GM23248 (cell line): Measurements from ENCODE around the gene LOXHD1. TPM values are rescaled to one million over a fixed set of nuclear protein-coding genes. Genes with fewer than 3 reads are reported as not detected.

Experiments
- DNase-seq: peaks from one replicate; pipeline ENCODE4 v3.0.0-alpha.2; 2015
- H2AFZ ChIP-seq: fragments of 200-600 bp; sonication (generic); 2 replicates; pipeline ENCODE4 v1.6.1; 2016; ENCODE audit warnings: antibody characterized with exemption
- H3F3A ChIP-seq: fragments of 200-600 bp; sonication (generic); 2 replicates; pipeline ENCODE4 v1.6.1; 2016; ENCODE audit warnings: mild to moderate bottlenecking, antibody characterized with exemption, mixed run types; ENCODE audit not compliant: insufficient read depth
- H3K27ac ChIP-seq: fragments of 200-600 bp; sonication (generic); 2 replicates; pipeline ENCODE4 v1.5.1; 2016; ENCODE audit warnings: mild to moderate bottlenecking
- H3K27me3 ChIP-seq: fragments of 200-600 bp; sonication (generic); replicated peaks from 2 replicates; pipeline ENCODE4 v1.6.1; 2016; ENCODE audit warnings: mild to moderate bottlenecking; ENCODE audit not compliant: insufficient read depth
- H3K36me3 ChIP-seq: fragments of 200-600 bp; sonication (generic); 2 replicates; pipeline ENCODE4 v1.6.1; 2016; ENCODE audit warnings: low read depth, mild to moderate bottlenecking
- H3K4me1 ChIP-seq: fragments of 200-600 bp; sonication (generic); 2 replicates; pipeline ENCODE4 v1.6.1; 2016; ENCODE audit warnings: mild to moderate bottlenecking; ENCODE audit not compliant: insufficient read depth
- H3K4me2 ChIP-seq: fragments of 200-600 bp; sonication (generic); one replicate; pipeline ENCODE4 v1.6.1; 2016; ENCODE audit warnings: mild to moderate bottlenecking; ENCODE audit not compliant: unreplicated experiment
- H3K4me3 ChIP-seq: fragments of 200-600 bp; sonication (generic); 2 replicates; pipeline ENCODE4 v1.5.1; 2016; ENCODE audit warnings: mild to moderate bottlenecking
- H3K79me2 ChIP-seq: fragments of 200-600 bp; sonication (generic); 2 replicates; pipeline ENCODE4 v1.6.1; 2016; ENCODE audit warnings: mild to moderate bottlenecking; ENCODE audit not compliant: insufficient read depth
- H3K9ac ChIP-seq: fragments of 200-600 bp; sonication (generic); 2 replicates; pipeline ENCODE4 v1.6.1; 2016; ENCODE audit warnings: mild to moderate bottlenecking
- H3K9me2 ChIP-seq: fragments of 200-600 bp; sonication (generic); 2 replicates; pipeline ENCODE4 v1.6.1; 2016; ENCODE audit warnings: mixed run types, mild to moderate bottlenecking, moderate library complexity; ENCODE audit not compliant: insufficient read depth
- H3K9me3 ChIP-seq: fragments of 200-600 bp; sonication (generic); one replicate; pipeline ENCODE4 v1.6.1; 2017; ENCODE audit warnings: low read depth
- H4K20me1 ChIP-seq: fragments of 200-600 bp; sonication (generic); 2 replicates; pipeline ENCODE4 v1.6.0; 2016; ENCODE audit not compliant: insufficient read depth
- EZH2 ChIP-seq: fragments of 200-600 bp; sonication (generic); IDR thresholded peaks from 2 replicates; pipeline ENCODE4 v1.6.1; 2018; ENCODE audit warnings: antibody characterized with exemption, mild to moderate bottlenecking; ENCODE audit not compliant: insufficient read depth, poor library complexity, severe bottlenecking
- EZH2phosphoT487 ChIP-seq: fragments of 200-600 bp; sonication (generic); IDR thresholded peaks from 2 replicates; pipeline ENCODE4 v1.6.1; 2018; ENCODE audit warnings: antibody characterized with exemption, moderate library complexity, mild to moderate bottlenecking, low read depth; ENCODE audit not compliant: insufficient read depth
- WGBS, 2 experiments: methylation state at CpG; one replicate each; pipeline ENCODE4 v1.1.6; 2015 to 2017; ENCODE audit warnings: low lambda C conversion rate in 2 of 2, low coverage in 1 of 2; ENCODE audit errors: missing lambda C conversion rate in 2 of 2; 5-methylcytosine and 5-hydroxymethylcytosine counted together
- in situ Hi-C: fragments of 300-500 bp; cut with MboI; formaldehyde crosslinking; loops from 2 replicates; pipeline ENCODE4 v1.15.0; 2020
- polyA plus RNA-seq: library from polyadenylated mRNA; unstranded; fragments of >200 nt; fragmentation: Nextera tagmentation; extraction: Ambion mirVana; gene quantifications from 2 replicates; pipeline ENCODE4 v1.2.1, GENCODE V29; 2016
- total RNA-seq: library from RNA; depleted of rRNA; stranded (reverse); fragments of >200 nt; shearing (Covaris generic); gene quantifications from 2 replicates; pipeline ENCODE4 v1.2.3, GENCODE V29; 2014

LOXHD1 gene
- total and polyA plus RNA-seq, 2 experiments from 2014 or later = not detected

- no peaks in the 10 kb centered on the region for H3K9me2 ChIP-seq
- WGBS, 2 experiments = 52 to 55% methylated on average over 5 to 6 of the region's 6 CpGs
These were observed 195.0 kb downstream of the LOXHD1 start for GRCh38 chr18:46461993-46462392.

GRCh38 chr18:46460754-46461153 is 196.3 kb downstream of the LOXHD1 start:
- Histone ChIP-seq H3F3A (no peaks in the 10 kb centered on the region), H3K9ac (no peak overlapping the region), H3K9me2 (no peaks in the 10 kb centered on the region), H3K27ac (no peak overlapping the region), H3K4me3 (no peak overlapping the region), H3K4me1 (no peaks in the 10 kb centered on the region), H2AFZ (no peak overlapping the region), H3K9me3 (no peaks in the 10 kb centered on the region), H3K79me2 (no peaks in the 10 kb centered on the region), H3K27me3 (peaks cover 8% of the 10 kb centered on the region; the same call in 1 of the 2 replicates), H4K20me1 (no peaks in the 10 kb centered on the region), H3K36me3 (no peaks in the 10 kb centered on the region), H3K4me2 (no peak overlapping the region)
- no peak for DNase-seq
- in situ Hi-C loops = no loop called here
- TF ChIP-seq EZH2phosphoT487 (no peak), EZH2 (no peak)
- 33 to 35% methylated on average over 5 of the region's 5 CpGs for WGBS, 2 experiments

More at GRCh38 chr18:46461993-46462392, 195.0 kb downstream of the LOXHD1 start:
- TF ChIP-seq EZH2phosphoT487 (no peak), EZH2 (no peak)
- no peaks in the 10 kb centered on the region for H4K20me1 ChIP-seq
- H3K27ac ChIP-seq = no peak overlapping the region
- DNase-seq = no peak
- peaks cover 17% of the 10 kb centered on the region for H3K27me3 ChIP-seq
- in situ Hi-C loops = no loop called here
- H3K79me2 ChIP-seq = no peaks in the 10 kb centered on the region
- no peak overlapping the region for H3K4me3 ChIP-seq
- no peaks in the 10 kb centered on the region for H3K9me3 ChIP-seq
- no peaks in the 10 kb centered on the region for H3K4me1 ChIP-seq
- H3F3A ChIP-seq = no peaks in the 10 kb centered on the region
- no peak overlapping the region for H3K9ac ChIP-seq
- no peak overlapping the region for H2AFZ ChIP-seq
- no peak overlapping the region for H3K4me2 ChIP-seq
- H3K36me3 ChIP-seq = no peaks in the 10 kb centered on the region

- Histone ChIP-seq H3K4me2 (no peak overlapping the region), H2AFZ (no peak overlapping the region), H3K9me3 (no peaks in the 10 kb centered on the region), H3K27ac (no peak overlapping the region), H4K20me1 (no peaks in the 10 kb centered on the region), H3K9me2 (no peaks in the 10 kb centered on the region), H3K4me3 (no peak overlapping the region), H3K36me3 (no peaks in the 10 kb centered on the region), H3F3A (no peaks in the 10 kb centered on the region), H3K9ac (no peak overlapping the region), H3K79me2 (no peaks in the 10 kb centered on the region), H3K27me3 (peaks cover 6% of the 10 kb centered on the region; the same call in 1 of the 2 replicates), H3K4me1 (no peaks in the 10 kb centered on the region)
- 54 to 56% methylated on average over 19 of the region's 19 CpGs for WGBS, 2 experiments
- in situ Hi-C loops = no loop called here
- no peak for DNase-seq
- TF ChIP-seq EZH2 = no peak
These were observed 197.1 kb downstream of the LOXHD1 start for GRCh38 chr18:46459789-46460455.

- 14 to 26% methylated on average over 6 of the region's 6 CpGs for WGBS, 2 experiments
- no peak for TF ChIP-seq EZH2phosphoT487
- no peak for TF ChIP-seq EZH2
These were observed 198.5 kb downstream of the LOXHD1 start for GRCh38 chr18:46458472-46458871.

More at GRCh38 chr18:46458472-46458871, 198.5 kb downstream of the LOXHD1 start:
- Histone ChIP-seq H3F3A (no peaks in the 10 kb centered on the region), H3K27me3 (peaks cover 6% of the 10 kb centered on the region; the same call in 1 of the 2 replicates), H3K9me2 (no peaks in the 10 kb centered on the region), H3K9ac (no peak overlapping the region), H3K9me3 (no peaks in the 10 kb centered on the region), H3K4me3 (no peak overlapping the region), H3K4me2 (no peak overlapping the region), H3K36me3 (no peaks in the 10 kb centered on the region), H2AFZ (no peak overlapping the region), H4K20me1 (no peaks in the 10 kb centered on the region), H3K4me1 (no peaks in the 10 kb centered on the region), H3K27ac (no peak overlapping the region), H3K79me2 (no peaks in the 10 kb centered on the region)
- no peak for DNase-seq
- in situ Hi-C loops = no loop called here
